ENCODE results near the gene BICDL1.

DNA sequence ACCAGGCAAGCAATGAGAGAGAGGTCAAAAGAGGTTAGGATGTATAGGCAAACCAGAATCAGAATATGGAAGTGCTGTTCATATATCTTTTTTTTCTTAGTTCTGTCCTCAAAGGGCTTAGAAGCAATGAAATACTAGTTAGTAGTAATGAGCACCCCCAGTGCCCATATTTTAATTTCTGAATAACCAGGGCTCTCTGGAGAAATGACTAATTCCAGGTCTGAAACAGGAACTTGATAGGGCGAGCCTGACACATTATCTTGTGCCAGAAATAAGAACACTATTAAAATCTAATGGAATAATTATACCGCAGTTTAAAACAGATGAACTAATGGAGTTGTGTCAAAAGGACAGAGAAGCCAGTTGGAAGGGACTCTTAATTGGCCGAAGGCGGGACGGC is 30.9 kb downstream of the BICDL1 start:
- no peak for TF ChIP-seq EZH2phosphoT487 (IDR thresholded peaks at IDR 0.05; ENCODE audit: insufficient read depth, low read depth)
- TF ChIP-seq EZH2 (IDR thresholded peaks at IDR 0.05; ENCODE audit: insufficient read depth, poor library complexity, severe bottlenecking): no peak

Data from GM23248 (cell line).